Hematopoietic multipotent progenitor cell (in vitro differentiated cells): Measurements from ENCODE around the gene RPH3AL. TPM values are rescaled to one million over a fixed set of nuclear protein-coding genes. Genes with fewer than 3 reads are reported as not detected.
A peak's percentile ranks its signal among the peaks of the same experiment; 100 is the strongest.
"Not testable (repeated sequence)": the region's sequence is repeated elsewhere in the genome, so short reads cannot be mapped to it uniquely, and the experiment has no call there.

Experiments used
- DNase-seq, 3 donors: peaks; one replicate each; pipeline ENCODE4 v3.0.0-alpha.2; 2011 to 2015; ENCODE audit warnings: low read depth in 2 of 3, low spot score in 2 of 3
- total RNA-seq: library from RNA; depleted of rRNA; stranded (reverse); fragments of >200 nt; gene quantifications from one replicate; pipeline ENCODE4 v1.2.3, GENCODE V29; 2012

Gene RPH3AL
- total RNA-seq, 1 donor = 14.3 TPM

DNA sequence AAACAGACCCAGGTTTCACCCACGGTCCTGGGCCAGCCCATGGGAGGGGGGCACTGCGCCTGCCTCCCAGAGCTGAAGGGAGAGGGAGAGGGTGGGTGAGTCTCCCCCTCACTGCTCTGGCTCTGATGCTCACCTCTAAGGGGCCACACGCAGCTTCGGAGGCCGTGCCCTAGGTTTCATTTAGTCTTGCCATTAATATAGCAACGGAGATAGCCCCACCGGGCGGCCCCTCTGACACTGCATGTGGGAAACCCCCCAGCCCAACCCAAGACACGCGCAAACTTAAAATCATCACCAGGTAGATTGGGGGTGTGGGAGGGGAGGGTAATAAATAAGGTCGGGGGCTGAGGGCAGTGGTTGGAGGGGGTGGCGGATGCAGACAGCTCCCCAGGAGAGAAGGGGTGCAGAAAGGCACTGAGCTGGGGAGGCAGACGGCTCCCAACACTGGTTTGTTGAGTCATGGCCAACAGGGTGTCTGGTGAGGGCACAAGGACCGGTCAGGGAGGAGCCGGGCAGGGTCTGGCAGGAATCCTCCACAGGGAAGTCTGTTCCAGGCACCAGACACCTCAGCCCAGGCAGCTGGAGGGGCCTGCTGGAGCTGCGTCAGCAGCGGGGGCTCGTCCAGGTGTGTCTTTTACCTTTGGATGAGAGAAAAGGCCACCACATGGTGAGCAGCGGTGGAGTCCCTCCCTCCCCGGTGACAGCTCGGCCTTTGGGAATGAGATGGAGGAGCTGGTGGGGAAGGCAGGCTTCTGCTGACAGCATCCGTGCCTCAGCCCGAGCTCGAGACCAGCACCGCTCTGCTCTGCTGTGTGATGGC lies 139.1 kb downstream of the RPH3AL start:
- no peak for DNase-seq

DNA sequence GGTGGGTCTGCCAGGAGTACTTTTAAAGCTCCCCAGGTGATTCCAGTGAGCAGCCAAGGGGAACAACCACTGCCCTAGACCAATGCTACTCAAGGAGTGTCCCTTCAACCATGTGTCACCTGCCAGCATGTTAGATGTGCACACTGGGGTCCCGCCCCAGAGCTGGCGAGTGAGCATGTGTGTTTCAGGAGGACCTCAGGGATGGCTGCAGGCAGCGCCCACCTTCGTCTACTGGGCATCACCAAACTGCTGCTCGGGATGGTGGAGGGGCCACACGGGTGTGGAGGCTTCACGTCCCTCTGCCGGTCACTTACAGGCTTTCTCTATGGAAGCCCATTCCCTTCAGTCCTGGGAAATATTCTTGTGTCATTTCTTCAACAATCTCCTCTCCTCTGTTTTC lies 142.2 kb downstream of the RPH3AL start:
- no peak for DNase-seq

DNA sequence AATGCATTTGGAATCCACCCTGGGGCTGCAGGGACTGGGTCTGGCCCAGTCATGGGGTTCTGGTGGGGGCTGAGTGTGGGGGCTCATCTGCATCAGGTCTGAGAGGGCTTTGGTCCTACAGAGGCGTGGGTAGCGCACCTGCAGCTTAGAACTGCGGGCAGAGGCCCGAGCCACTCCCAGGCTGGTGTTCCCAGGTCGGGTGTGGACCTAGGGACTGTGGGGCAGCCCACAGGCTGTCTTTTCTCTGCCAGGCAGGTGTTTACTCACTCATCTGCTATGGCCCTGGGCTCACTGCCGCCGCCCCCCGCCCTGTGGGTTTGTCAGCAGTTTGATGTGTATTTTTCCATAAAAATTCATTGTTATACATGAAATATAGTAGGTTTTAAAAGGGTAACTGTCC lies 144.2 kb downstream of the RPH3AL start:
- DNase-seq = no peak

DNA sequence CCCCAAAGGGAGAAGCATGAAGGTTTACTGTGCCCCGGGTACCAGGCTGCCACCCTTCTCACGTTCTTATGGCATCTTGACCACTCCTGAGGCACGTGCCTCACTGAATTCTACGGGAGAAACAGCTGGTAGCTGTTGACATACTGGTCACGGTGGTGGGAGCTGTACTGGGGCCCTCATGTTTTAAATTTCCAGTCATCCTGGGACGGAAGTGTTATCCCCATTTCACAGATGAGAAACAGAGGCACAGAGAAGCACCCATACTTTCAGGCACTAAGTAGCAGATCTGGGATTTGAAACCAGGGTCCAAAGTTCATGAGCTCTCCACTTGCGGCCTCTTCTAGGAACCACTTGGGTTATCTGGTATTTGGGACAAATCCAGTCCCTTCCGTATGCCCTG lies 144.8 kb downstream of the RPH3AL start:
- no peak for DNase-seq

DNA sequence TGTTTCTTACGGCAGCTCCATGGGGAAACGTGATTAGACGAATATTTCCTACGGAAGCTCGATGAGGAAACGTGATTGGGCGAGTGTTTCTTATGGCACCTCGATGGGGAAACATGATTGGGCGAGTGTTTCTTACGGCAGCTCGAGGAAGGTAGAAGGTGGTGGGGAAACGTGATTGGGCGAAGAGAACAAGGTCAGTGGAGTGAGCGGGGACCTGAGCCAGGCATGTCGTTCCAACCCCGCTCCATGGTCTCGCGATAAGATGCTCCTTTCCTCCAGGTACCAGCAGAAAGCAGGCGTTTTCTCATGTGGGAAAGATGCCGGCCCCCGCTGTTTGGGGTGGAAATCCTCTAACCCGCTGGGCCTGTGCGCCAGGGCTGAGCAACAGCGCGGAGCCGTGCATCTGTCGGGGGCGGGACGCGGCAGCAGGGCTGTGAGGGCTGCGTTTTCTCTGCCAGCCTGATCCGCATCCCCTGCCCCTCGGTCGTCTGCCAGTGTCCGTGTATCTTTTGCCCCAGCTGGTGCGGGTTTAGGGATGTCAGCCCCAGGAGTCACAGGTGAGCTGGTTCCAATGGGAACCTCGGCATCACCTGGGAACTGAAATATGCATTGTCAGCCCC lies 145.6 kb downstream of the RPH3AL start:
- no peak for DNase-seq

DNA sequence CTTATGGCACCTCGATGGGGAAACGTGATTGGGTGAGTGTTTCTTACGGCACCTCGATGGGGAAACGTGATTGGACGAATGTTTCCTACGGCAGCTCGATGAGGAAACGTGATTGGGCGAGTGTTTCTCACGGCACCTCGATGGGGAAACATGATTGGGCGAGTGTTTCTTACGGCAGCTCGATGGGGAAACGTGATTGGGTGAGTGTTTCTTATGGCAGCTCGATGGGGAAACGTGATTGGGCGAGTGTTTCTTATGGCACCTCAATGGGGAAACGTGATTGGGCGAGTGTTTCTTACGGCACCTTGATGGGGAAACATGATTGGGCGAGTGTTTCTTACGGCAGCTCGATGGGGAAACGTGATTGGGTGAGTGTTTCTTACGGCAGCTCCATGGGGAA lies 146.1 kb downstream of the RPH3AL start:
- DNase-seq = not testable (repeated sequence)

DNA sequence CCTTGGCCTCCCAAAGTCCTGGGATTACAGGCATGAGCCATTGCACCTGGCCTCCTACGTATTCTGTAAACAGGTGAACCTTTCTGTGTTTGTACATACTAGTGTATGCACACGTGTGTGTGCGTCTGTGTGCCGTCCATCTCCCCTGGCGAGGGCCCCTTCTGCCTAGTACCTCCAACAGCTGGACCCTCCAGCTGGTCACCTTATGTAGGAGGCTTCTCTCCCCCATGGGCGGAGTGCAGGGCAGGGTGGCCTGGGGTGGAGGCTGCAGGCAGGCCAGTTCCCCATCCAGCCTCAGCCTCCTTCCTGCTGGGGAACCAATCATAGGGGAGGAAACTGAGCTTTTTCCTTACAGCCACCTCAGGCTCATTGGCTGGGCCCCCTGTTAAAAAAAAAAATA lies 146.8 kb downstream of the RPH3AL start:
- DNase-seq = no peak

DNA sequence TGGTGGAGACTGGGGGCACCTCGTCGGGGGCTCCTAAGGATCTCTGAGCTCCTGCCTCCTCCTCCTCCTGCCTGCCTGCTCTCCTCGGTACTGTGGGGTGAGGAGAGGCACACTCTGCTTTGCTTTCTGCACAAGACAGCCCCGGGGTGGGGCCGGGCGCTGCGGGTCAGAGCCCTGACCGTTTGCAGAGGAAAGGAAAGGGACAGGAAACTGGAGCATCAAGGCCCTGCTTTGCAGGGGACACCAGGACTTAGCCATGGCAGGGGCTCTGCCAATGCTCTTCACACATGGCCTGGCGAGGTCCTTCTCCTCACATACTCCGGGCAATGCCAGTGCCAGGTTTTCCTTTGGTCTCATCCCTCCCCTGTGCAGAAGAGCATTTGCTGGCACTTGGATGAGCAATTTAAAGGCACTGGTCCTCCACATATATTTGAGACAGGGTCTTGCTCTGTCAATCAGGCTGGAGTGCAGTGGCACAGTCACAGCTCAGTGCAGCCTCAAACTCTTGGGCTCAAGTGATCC lies 147.4 kb downstream of the RPH3AL start:
- no peak for DNase-seq

DNA sequence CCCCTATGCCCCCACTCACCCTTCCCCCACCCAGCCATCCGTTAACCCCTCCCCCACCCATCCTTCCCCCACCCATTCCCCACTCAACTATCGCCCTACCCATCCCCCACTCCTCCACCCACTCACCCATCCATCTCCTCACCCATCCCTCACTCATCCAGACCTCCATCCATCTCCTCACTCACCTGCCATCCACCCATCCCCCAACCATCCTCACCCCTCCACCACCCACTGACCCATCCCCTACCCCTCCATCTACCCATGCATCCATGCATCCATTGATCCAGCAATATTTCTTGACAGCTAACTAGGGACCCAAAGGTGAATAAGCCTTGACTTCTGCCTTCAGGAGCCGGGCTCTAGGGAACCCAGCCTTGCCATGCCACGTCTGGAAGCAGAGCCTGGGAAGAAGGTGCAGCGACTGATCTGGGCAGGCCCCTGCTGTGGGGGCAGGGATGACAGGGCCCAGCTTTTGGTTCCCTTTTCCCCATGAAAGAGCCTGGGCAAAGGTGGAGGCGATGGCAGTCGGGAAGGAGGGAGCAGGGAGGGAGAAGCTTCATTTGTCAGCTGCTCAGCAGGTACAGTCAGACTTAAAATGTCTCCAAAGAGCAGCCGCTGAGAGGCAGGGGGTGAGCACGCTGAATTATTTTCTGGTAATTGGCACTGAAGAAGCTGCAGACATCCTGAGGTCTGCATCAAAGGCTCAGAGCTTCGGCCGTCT lies 148.0 kb downstream of the RPH3AL start:
- DNase-seq = no peak

DNA sequence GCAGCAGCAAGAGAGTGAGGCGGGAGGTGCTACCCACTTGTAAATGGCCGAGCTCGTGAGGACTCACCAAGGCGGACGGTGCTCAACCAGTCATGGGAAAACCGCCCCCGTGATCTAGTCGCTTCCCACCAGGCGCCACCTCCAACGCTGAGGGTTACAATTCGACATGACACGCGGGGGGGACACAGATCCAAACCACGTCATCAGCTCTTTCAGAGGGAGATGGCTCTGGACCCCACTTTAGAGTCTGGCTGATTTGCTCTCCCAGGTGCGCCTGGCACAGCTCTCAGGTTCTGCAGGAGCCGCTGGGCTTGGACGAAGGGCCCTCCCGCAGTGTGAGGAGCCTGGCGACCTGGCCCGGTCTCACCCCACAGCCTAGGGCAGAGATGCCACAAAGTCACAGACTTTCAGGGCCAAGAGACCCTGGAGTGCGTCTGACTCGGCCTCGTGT lies 150.1 kb downstream of the RPH3AL start:
- DNase-seq = no peak

DNA sequence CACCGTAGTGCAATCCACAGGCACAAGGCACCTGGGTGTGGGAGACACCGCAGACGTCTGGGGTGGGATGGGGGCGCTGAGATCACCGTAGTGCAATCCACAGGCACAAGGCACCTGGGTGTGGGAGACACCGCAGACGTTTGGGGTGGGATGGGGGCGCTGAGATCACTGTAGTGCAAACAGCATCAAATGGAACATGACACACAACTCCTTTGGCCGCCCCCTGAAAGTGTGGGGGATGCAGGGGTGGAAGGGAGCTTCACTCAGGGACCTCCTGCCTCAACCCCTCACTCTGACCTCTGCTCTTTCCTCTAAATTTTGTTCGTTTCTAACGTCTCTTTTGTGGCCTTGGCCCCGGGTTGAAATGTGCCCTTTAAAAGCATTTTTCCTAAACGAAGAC lies 150.9 kb downstream of the RPH3AL start:
- DNase-seq = not testable (repeated sequence)

DNA sequence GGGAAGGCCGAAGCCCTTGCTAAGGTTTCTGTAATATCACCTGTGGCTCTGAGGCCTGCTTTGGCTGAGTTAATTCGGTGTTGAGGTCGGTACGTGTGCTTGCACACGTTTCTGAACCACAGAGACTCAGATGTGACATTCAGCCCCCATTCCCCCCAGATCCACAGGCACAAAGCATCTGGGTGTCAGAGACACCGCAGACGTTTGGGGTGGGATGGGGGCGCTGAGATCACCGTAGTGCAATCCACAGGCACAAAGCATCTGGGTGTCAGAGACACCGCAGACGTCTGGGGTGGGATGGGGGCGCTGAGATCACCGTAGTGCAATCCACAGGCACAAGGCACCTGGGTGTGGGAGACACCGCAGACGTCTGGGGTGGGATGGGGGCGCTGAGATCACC lies 151.3 kb downstream of the RPH3AL start:
- not testable (repeated sequence) for DNase-seq

DNA sequence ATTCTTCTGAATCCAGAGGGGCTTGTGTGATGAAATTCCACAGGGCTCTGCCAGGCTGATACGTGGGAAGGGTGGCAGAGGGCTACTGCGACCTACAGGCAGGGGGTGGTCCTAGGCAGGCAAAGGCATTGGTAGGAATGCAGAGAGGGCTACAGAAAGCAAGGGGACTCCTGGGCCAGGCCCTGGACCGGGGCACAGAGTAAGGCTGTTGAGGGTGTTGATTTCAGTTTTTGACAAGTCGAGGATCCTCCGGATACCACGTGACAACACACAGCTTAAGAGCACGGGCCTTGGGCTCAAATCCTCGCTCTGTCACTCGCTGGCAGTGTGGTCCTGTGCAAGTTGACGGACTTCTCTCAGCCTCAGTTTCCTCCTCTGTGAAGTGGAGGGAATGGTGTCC lies 152.0 kb downstream of the RPH3AL start:
- DNase-seq = no peak

DNA sequence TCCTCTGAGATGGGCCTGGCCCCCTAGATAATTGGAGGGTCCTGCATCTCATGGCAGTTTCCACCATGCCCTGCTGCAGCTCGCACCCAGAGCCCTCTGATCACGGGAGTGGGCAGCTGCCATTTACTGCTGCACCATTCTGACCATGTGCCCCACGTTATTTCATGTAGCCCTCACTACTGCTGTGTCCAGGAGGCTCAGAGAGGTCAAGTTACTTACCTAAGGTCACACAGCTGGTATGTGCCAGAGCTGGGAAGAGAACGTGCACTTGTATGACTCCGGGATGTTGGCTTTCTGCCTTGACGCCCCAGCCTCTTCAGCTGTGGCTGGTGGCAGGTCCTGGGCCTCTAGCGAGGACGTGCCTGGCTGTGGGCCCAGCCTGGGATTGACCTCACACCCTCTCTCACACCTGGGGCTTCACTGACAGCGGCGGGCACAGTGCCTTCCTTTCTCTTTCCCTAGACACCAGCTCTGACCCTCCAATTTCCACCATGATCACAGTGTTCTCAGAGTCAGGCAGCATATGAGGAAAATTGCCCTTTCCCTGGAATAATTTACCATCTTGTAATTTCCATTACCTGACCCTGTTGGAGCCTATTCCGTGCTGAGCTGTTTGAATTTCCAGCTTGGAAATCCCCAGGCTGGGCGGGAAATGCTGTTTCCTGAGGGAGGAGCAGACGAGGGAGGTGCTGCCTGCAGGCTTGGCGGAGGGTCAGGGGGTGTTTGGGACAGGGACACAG lies 152.6 kb downstream of the RPH3AL start:
- DNase-seq = no peak

DNA sequence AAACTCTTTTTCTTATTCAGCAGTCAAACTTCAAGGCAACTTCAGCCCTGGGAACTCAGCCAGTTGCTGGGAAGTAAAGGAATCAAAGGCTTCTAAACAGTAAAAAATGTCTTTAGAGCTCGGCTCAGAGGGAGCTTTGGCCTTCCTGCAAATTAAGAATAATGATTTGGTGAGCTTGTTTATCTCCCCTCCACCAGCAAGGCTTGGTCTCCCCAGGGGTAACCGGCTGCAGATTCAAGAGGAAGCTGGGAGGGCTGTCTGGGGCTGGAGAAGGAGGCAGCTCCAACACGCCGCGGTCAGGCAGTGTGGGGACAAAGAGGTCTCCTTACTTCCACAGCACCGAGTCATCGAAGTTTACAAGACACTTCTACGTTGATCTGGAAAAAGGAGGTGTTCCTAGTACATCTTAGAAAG lies 153.4 kb downstream of the RPH3AL start:
- peak in 1 of 3 donors; percentile 41 for DNase-seq

DNA sequence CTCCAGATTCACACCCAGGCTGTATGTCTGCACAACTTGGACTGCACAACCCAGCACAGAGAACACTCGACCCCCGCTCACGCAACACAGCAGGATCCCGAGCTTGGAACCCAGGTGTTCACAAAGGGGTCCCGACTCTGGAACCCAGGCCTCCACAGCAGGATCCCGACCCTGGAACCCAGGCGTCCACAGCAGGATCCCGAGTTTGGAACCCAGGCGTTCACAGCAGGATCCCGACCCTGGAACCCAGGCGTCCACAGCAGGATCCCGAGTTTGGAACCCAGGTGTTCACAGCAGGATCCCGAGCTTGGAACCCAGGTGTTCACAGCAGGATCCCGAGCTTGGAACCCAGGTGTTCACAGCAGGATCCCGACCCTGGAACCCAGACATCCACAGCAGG lies 154.4 kb downstream of the RPH3AL start:
- not testable (repeated sequence) for DNase-seq

DNA sequence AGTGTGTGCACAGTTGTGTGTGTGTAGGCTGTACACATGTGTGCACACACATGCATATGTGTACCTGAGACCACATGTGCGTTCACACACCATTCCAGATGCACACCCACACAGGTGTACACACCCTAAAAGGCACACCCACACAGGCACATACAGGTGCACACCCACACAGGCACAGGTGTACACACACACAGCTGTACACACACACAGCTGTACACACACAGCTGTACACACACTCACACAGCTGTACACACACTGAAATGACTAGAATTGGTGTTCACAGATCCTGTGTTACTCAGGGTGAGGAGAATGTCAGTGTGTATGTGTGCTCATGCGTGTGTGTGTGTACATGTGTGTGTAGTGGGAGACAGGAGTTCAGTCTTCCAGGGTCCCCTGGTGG lies 155.3 kb downstream of the RPH3AL start:
- no peak for DNase-seq

DNA sequence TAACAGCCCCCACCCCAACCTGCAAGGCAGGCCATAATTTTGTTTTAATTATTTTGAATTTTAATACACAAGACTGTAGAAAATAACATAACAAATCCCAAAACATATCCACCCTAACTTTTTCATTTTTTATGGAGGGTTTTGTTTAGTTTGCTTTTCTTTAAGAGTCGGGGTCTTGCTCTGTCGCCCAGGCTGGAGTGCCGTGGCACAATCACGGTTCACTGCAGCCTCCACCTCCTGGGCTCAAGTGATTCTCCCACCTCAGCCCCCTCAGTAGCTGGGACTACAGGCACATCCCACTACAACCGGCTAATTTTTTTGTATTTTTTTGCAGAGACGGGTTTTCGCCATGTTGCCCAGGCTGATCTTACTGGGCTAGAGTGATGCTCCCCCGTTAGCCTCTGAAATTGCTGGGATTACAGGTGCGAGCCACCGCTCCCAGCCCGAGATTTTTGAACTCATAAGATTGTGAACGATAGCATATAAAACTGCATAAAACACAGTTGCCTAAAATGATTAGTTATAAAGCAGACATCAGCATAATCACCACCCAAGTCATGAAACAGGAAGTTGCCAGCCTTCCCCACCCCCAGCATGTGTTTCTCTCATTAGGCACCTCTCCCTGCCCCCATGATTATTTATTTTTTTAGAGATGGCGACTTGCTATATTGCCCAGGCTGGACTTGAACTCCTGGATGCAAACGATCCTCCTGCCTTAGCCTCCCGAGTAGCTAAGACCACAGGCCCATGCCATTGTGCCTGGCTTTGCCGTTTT lies 157.6 kb downstream of the RPH3AL start:
- DNase-seq = peak in 1 of 3 donors; percentile 29

DNA sequence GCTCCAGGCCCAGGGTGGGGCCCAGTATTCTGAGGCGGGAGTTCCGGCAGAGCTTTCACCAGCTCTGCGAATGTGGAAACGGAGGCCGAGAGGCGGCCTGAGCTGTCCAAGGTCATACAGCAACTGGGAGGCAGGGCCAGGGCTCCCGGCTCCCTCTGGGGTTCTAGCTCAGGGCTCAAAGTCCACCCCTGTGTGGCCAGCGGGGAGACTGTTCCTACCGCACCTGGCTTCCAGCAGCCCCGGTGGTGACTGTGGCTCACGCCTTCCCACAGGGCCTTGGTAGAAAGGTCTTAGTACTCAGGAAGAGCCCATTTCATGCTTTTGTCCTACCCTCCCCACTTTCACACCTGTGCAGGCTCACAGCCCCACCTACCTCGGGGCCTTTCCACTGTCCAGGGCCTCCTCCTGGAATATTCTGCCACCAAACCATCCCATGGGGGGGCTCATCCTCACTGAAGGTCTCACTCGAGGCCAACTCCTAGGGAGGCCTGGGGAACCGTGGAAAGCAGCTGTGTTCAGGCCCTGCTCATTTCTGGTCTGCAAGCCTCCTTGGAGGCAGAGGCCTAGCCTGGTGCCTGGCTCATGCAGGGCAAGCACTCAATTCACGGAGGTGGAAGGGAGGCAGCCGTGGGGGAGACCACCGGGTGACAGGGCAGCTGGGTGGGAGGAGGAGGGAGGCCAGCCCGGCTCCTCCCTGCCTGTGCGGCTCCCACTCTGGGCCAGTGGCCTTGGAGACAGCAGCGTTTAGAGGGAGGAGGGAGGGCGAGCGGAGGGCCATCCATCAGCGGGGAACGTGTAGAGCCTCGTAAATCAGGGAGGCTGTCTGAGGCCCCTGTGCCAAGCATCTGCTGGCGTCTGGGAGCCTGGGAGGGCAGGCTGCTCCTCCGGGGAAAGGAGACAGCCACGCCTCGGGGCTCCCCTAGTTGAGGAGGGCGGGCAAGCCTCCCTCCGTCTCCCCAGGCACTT lies 158.5 kb downstream of the RPH3AL start:
- DNase-seq = no peak
